ENCODE data around the gene TCF25.
"Not testable (repeated sequence)": the region's sequence is repeated elsewhere in the genome, so short reads cannot be mapped to it uniquely, and the experiment has no call there.

The TCF25 gene

GRCh38 chr16:89918453-89919347 is 45.3 kb downstream of the TCF25 start, which contains the start of gene MC1R:
TSS of gene MC1R (plus strand) at chr16:89918862. CDS start at chr16:89919259, 397 bp downstream.
- DNase-seq = peak in 1 of 56 donors; percentile 50

- no peak for DNase-seq
Measured at GRCh38 chr16:89919535-89920406, 46.4 kb downstream of the TCF25 start.

GRCh38 chr16:89920723-89921122 is 47.3 kb downstream of the TCF25 start:
- no peak for DNase-seq

- no peak for DNase-seq
Measured at GRCh38 chr16:89921131-89921701, 47.8 kb downstream of the TCF25 start.

- DNase-seq = peak in 8 of 56 donors; percentile 8 to 61 (median 32)
Measured at GRCh38 chr16:89921702-89922476, 48.5 kb downstream of the TCF25 start.

GRCh38 chr16:89922477-89922883 is 49.1 kb downstream of the TCF25 start:
- peak in 25 of 56 donors; percentile 6 to 87 (median 28) for DNase-seq

- peak in 47 of 56 donors; percentile 14 to 85 (median 52) for DNase-seq
Measured at GRCh38 chr16:89922884-89923639, 49.7 kb downstream of the TCF25 start, which contains the start of gene TUBB3. TSS of gene TUBB3 (plus strand) at chr16:89923342. CDS start at chr16:89923402, 60 bp downstream.

- peak in 5 of 56 donors; percentile 30 to 67 (median 48) for DNase-seq
Measured at GRCh38 chr16:89923640-89924296, 50.4 kb downstream of the TCF25 start.

GRCh38 chr16:89924297-89924924 is 51.0 kb downstream of the TCF25 start:
- peak in 36 of 56 donors; percentile 15 to 80 (median 40) for DNase-seq

- no peak for DNase-seq
Measured at GRCh38 chr16:89924925-89925307, 51.5 kb downstream of the TCF25 start.

GRCh38 chr16:89925596-89926079 is 52.2 kb downstream of the TCF25 start:
- peak in 3 of 56 donors; percentile 48 to 59 (median 58) for DNase-seq

- DNase-seq = no peak
Measured at GRCh38 chr16:89931305-89931896, 58.0 kb downstream of the TCF25 start.

GRCh38 chr16:89931964-89932363 is 58.6 kb downstream of the TCF25 start:
- DNase-seq = no peak

- not testable (repeated sequence) for DNase-seq
Measured at GRCh38 chr16:89934019-89934418, 60.6 kb downstream of the TCF25 start.

- DNase-seq = no peak
Measured at GRCh38 chr16:89934611-89935553, 61.5 kb downstream of the TCF25 start.

- DNase-seq = not testable (repeated sequence)
Measured at GRCh38 chr16:89935620-89936019, 62.2 kb downstream of the TCF25 start.

- no peak for DNase-seq
Measured at GRCh38 chr16:89936034-89936433, 62.6 kb downstream of the TCF25 start.

All from nucleus accumbens (tissue), 56 donors.